Stimulated activated CD8-positive, alpha-beta memory T cell treated with anti-CD3 and anti-CD28 coated beads, Interleukin-4, amount 100 ng/mL, for 48 hours (primary cell): ENCODE data around the gene MUC5AC.
"Not testable (repeated sequence)": the region's sequence is repeated elsewhere in the genome, so short reads cannot be mapped to it uniquely, and the experiment has no call there.

ENCODE experiments used
- DNase-seq: peaks from one replicate; pipeline ENCODE4 v3.0.0-alpha.2; 2020

Gene MUC5AC

DNA sequence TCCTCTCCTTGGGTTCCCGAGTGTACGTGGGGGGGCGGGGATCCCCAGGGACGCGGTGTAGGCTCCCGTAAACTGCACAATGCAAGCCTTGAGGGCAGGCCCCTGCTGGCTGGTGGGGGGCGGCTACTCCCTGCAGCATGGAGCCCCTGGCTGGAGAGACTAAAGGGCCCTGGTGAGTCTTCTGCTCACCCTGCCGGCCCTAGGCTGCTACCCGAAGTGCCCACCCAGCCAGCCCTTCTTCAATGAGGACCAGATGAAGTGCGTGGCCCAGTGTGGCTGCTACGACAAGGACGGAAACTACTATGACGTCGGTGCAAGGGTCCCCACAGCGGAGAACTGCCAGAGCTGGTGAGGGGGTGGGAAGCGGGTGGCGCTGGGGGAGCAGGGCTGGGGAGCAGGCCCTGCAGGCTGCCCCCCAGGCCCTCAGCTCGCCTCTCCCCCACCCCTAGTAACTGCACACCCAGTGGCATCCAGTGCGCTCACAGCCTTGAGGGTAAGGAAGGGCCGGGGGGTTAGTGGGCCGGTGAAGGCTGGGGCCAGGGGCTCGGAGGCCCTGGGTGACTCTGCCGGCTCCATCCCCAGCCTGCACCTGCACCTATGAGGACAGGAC, 81.9 kb downstream of the MUC5AC start:
- DNase-seq = no peak

GRCh38 chr11:1240771-1241170, 83.0 kb downstream of the MUC5AC start:
- DNase-seq = no peak

- DNase-seq = no peak
Observed at GRCh38 chr11:1241706-1242105, 84.0 kb downstream of the MUC5AC start.

GRCh38 chr11:1242289-1242688, 84.5 kb downstream of the MUC5AC start:
- no peak for DNase-seq

- DNase-seq = not testable (repeated sequence)
Observed at GRCh38 chr11:1242751-1243150, 85.0 kb downstream of the MUC5AC start.

GRCh38 chr11:1243521-1243920, 85.8 kb downstream of the MUC5AC start:
- not testable (repeated sequence) for DNase-seq

GRCh38 chr11:1244557-1244956, 86.8 kb downstream of the MUC5AC start:
- DNase-seq = not testable (repeated sequence)

DNA sequence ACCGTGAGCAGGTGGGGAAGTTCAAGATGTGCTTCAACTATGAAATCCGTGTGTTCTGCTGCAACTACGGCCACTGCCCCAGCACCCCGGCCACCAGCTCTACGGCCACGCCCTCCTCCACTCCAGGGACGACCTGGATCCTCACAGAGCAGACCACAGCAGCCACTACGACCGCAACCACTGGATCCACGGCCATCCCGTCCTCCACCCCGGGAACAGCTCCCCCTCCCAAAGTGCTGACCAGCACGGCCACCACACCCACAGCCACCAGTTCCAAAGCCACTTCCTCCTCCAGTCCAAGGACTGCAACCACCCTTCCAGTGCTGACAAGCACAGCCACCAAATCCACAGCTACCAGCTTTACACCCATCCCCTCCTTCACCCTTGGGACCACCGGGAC, 88.0 kb downstream of the MUC5AC start:
- not testable (repeated sequence) for DNase-seq

DNA sequence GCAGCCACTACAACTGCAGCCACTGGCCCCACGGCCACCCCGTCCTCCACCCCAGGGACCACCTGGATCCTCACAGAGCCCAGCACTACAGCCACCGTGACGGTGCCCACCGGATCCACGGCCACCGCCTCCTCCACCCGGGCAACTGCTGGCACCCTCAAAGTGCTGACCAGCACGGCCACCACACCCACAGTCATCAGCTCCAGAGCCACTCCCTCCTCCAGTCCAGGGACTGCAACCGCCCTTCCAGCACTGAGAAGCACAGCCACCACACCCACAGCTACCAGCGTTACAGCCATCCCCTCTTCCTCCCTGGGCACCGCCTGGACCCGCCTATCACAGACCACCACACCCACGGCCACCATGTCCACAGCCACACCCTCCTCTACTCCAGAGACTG, 88.5 kb downstream of the MUC5AC start:
- DNase-seq = not testable (repeated sequence)

DNA sequence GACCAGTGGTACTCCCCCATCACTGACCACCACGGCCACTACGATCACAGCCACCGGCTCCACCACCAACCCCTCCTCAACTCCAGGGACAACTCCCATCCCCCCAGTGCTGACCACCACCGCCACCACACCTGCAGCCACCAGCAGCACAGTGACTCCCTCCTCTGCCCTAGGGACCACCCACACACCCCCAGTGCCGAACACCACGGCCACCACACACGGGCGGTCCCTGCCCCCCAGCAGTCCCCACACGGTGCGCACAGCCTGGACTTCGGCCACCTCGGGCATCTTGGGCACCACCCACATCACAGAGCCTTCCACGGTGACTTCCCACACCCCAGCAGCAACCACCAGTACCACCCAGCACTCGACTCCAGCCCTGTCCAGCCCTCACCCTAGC, 89.3 kb downstream of the MUC5AC start:
- not testable (repeated sequence) for DNase-seq

DNA sequence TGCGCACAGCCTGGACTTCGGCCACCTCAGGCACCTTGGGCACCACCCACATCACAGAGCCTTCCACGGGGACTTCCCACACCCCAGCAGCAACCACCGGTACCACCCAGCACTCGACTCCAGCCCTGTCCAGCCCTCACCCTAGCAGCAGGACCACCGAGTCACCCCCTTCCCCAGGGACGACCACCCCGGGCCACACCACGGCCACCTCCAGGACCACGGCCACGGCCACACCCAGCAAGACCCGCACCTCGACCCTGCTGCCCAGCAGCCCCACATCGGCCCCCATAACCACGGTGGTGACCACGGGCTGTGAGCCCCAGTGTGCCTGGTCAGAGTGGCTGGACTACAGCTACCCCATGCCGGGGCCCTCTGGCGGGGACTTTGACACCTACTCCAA, 91.2 kb downstream of the MUC5AC start:
- not testable (repeated sequence) for DNase-seq

- DNase-seq = not testable (repeated sequence)
Observed at GRCh38 chr11:1250411-1250810, 92.7 kb downstream of the MUC5AC start.
